Astrocyte of the hippocampus (primary cell): Measurements from ENCODE around the gene LETMD1.

Experiments
- DNase-seq: peaks from one replicate; pipeline ENCODE4 v3.0.0; 2011; ENCODE audit warnings: low read depth, low spot score

The LETMD1 gene

DNA sequence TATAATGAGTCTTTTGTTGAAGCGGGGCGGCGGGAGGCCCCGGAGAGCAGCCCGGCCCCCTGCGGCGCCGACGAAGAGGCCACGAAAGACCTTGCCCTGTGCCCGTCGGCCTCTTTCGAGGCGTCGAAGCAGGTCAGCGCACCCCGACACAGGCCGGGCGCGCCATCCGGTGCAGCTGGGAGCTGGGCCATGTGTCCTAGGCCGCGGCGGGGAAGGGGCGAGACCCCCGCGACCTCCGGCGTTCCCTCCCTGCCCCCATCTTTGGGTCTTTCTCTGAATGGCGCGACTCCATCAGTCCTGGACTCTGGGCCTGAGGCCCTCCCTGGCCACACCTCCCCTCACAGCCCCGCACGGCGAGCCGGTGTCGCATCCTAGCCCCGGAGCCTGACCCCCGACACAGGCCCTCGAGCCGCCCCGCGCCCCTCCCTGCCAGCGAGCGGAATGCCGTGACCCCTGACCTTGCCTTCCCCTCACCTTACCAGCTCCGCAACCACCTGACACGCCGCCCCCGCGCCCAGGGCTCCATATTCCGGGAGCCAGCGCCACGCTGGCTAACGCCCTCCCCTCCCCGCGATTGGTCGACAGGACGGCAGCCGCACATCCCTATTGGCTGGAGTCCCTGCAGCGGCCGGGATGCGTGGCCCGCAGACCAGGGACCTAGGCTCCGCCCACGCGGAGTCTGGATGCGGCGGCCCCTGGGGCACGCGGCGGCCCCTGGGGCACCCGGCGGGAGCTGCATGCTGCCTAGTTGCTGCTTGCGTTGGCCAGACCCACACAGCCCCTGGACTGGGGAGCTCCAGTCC lies 22.1 kb upstream of the LETMD1 start, which contains the start of gene SLC11A2:
Gene SLC11A2 (minus strand): TSS at position 549 of the 803 bp plus-strand sequence. CDS start 15,656 bp downstream, outside the sequence.
- peak; percentile 98 for DNase-seq

GRCh38 chr12:51027342-51027835 lies 20.7 kb upstream of the LETMD1 start:
- no peak for DNase-seq

DNA sequence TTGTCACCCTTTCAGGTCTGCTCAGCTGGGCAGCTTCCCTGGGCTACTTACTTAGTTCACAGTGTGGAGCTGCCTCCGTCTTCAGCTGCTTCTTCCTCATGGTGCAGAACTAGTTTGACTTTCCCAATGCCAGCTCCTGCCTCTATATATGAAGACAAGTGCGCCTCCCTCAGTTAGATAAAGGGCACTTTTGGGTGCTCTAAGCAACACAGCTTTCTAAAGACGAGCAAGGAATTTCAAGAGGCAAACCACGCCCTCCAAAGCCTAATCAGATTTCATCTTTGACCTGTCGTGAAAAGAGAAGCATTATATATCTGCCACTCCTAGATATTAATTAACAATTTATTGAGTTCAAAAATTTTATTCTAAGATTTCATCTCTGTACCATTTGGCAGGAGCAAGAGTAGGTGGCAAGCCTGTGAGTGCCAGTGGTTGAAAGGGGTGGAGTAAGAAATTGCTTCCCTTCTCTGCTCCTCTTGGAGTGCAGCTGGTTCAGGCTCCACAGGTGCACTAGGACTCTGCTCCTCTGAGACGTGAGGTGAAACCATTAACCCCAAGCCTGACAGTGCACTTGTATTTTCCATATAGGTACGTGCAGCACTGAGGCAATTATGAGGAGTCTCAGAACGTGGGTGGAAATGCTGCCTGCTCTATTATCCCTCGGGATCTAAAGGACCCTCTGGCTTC lies 19.9 kb upstream of the LETMD1 start:
- no peak for DNase-seq

GRCh38 chr12:51028813-51029150 lies 19.3 kb upstream of the LETMD1 start:
- no peak for DNase-seq

DNA sequence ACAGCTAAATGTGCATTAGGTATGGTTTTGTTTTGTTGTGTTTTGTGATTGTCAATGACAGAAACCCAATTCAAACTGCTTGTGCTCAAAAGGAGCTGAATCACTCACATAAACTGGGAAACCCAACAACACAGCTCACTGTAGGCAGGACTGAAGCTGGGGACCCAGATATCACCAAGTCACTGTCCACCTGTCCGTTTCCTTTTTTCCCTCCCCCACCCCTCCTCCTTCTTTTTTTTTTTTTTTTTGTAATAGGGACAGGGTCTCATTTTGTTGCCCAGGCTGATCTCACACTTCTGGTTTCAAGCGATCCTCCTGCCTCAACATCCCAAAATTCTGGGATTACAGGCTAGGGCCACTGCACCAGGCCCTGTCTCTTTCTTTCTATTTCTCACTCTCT lies 15.1 kb upstream of the LETMD1 start:
- DNase-seq = no peak

GRCh38 chr12:51033457-51034089 lies 14.6 kb upstream of the LETMD1 start:
- DNase-seq = no peak

GRCh38 chr12:51036279-51036678 lies 11.8 kb upstream of the LETMD1 start:
- DNase-seq = no peak

DNA sequence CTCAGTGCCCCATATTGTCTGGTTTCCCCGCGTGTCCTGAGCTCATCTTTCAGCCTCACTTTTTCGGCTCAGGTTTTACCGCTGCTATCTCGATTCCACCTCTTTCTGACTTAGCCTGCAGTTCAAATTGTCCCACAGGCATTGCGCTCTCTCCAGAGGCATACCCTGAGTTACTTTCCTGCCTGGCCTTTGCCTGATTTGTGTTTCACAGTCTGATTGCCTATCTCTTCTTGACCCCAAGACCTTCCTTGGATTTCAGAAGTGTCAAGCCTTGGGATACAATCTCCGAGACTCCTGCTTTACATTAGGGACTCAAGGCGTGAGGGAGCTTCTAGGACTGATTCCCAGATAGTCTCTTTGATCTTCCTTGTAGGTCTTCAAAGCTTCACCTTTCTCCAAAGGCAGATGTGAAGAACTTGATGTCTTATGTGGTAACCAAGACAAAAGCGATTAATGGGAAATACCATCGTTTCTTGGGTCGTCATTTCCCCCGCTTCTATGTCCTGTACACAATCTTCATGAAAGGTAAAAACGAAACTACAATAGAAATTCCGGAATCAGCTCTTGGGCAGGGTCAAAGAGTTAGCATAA lies 629 bp downstream of the LETMD1 start:
- no peak for DNase-seq

GRCh38 chr12:51049525-51049924 lies 1.4 kb downstream of the LETMD1 start:
- no peak for DNase-seq

- DNase-seq = no peak
These were observed 3.7 kb downstream of the LETMD1 start for GRCh38 chr12:51051787-51052186.

DNA sequence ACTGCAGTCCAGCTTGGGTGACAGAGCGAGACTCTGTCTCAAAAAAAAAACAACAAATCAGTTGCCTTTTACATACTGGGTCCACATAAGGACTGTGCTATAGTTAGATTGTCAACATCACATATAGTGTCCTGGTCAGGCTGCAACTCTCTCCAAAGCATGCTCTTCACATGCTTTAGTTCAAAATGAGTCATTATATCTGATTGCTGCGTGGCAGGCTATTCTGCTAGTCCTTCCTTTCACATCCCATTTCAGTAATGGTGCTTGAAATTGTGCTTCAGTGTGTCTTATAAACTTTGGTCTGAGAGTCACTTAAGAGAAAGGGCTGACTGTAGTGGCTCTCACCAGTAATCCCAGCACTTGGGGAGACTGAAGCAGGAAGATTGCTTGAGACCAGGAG lies 6.9 kb downstream of the LETMD1 start:
- no peak for DNase-seq

GRCh38 chr12:51056242-51056641 lies 8.1 kb downstream of the LETMD1 start:
- DNase-seq = no peak

GRCh38 chr12:51059086-51059485 lies 11.0 kb downstream of the LETMD1 start:
- peak; percentile 27 for DNase-seq

GRCh38 chr12:51062631-51063397 lies 14.7 kb downstream of the LETMD1 start:
- no peak for DNase-seq

- DNase-seq = no peak
These were observed 17.4 kb downstream of the LETMD1 start for GRCh38 chr12:51065530-51065929.

GRCh38 chr12:51067229-51067628 lies 19.1 kb downstream of the LETMD1 start:
- no peak for DNase-seq

- DNase-seq = no peak
These were observed 19.6 kb downstream of the LETMD1 start for GRCh38 chr12:51067771-51068170.

DNA sequence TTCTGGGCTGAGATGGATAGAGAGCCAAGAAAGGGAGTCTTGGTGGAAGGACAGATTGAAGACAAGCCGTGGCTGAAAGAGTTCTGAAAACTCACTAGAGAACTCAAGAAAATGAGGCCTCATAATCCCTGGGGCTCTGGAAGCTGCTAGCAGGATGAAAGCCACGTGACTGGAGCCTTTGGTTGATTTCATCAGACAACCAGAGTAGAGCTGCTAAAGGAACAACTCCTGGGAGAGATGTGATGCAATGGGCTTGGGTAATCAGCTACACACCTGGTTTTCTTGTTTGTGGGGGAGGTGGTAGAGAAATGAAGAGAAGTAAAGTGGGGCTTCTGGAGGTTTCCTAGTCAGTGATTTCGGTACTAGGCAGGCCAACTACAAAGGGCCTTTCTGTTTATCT lies 21.9 kb downstream of the LETMD1 start:
- no peak for DNase-seq

- no peak for DNase-seq
These were observed 23.5 kb downstream of the LETMD1 start for GRCh38 chr12:51071663-51072062.

DNA sequence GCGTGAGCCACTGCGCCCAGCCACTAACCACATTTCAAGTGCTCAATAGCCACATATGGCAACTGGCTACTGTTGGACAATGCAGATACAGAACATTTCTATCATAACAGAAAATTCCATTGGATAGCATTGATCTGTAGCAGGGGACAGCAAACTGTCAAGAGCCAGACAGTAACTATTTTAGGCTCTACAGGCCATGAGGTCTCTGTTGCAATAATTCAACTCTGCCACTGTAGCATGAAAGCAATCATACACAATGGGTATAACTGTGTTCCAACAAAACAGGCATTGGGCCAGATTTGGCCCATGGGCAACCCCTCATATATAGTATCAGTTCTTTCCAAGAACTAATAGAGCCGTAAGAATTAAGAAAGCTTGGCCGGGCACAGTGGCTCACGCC lies 27.3 kb downstream of the LETMD1 start:
- no peak for DNase-seq

DNA sequence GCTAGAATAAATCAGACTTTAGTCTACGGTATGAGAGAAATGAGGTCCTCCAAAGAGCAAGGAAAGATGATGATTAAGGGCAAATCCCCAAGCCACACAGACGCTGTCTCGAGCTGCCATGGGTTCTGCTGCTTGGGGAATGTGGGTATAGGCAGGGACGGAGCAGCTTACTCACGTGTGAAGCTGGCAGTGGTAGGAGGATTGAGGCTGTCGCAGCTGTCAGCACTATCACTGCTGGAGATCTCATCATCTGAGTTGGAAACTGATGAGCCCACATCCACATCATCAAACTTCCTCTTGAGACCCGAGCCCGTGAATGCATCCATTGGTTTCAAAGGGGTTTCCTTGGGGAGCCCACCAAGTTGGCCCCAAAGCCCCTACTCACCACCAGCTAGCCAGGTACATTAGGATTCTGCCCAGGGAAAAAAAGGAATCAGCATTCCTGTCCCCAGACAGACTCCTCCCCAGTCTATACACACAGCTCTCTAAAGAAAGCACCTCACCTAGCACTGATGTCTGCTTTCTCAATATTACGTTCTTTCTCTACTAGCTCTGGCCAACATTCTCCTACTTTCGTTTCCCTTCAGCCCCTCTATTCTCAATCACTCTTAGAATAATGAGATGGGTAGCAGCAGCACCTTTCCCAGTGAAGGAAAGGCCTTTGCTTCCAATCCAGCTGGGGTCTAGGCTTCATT lies 28.3 kb downstream of the LETMD1 start:
- no peak for DNase-seq
